Stimulated activated CD8-positive, alpha-beta memory T cell treated with anti-CD3 and anti-CD28 coated beads, Interleukin-15, amount 100 ng/mL, for 4 hours (primary cell): Measurements from ENCODE around the gene TTC31.

Experiments
- DNase-seq, 2 donors: peaks; one replicate each; pipeline ENCODE4 v3.0.0-alpha.2; 2020; ENCODE audit warnings: low read depth in 2 of 2

TTC31 gene

GRCh38 chr2:74525717-74526648 is 43.1 kb downstream of the TTC31 start, which contains the start of gene DQX1:
Gene DQX1, minus strand, starts transcription at chr2:74526231. Its CDS starts 502 bp downstream, at chr2:74525729.
- no peak for DNase-seq

GRCh38 chr2:74526649-74527230 is 43.9 kb downstream of the TTC31 start:
- DNase-seq: no peak

- DNase-seq: no peak
These were observed 44.9 kb downstream of the TTC31 start for GRCh38 chr2:74527741-74528140.

GRCh38 chr2:74528600-74529356 is 45.9 kb downstream of the TTC31 start:
- no peak for DNase-seq

GRCh38 chr2:74529357-74530238 is 46.7 kb downstream of the TTC31 start, which contains the start of the genes AUP1 and HTRA2:
Gene AUP1, minus strand, starts transcription at chr2:74529706. Its CDS starts 77 bp downstream, at chr2:74529629.
Gene HTRA2, plus strand, starts transcription at chr2:74529933. Its CDS starts 74 bp downstream, at chr2:74530007.
- DNase-seq: peak; percentile 75 to 76

GRCh38 chr2:74530239-74531187 is 47.6 kb downstream of the TTC31 start:
- DNase-seq: no peak

GRCh38 chr2:74531666-74532065 is 48.8 kb downstream of the TTC31 start:
- no peak for DNase-seq

GRCh38 chr2:74532222-74532621 is 49.3 kb downstream of the TTC31 start:
- DNase-seq: no peak

GRCh38 chr2:74533464-74533863 is 50.6 kb downstream of the TTC31 start:
- no peak for DNase-seq

GRCh38 chr2:74534411-74534810 is 51.5 kb downstream of the TTC31 start:
- DNase-seq: no peak

- no peak for DNase-seq
These were observed 52.6 kb downstream of the TTC31 start for GRCh38 chr2:74535440-74535965.

GRCh38 chr2:74536166-74536950 is 53.5 kb downstream of the TTC31 start:
- no peak for DNase-seq

GRCh38 chr2:74537140-74537539 is 54.3 kb downstream of the TTC31 start:
- DNase-seq: no peak

GRCh38 chr2:74538881-74539339 is 56.0 kb downstream of the TTC31 start:
- DNase-seq: no peak

- DNase-seq: no peak
These were observed 57.4 kb downstream of the TTC31 start for GRCh38 chr2:74540291-74540690.

GRCh38 chr2:74542978-74543377 is 60.1 kb downstream of the TTC31 start:
- DNase-seq: no peak
